D721Med (cell line): ENCODE results near the gene ANKH.

Source experiments
- DNase-seq: peaks from one replicate; pipeline ENCODE4 v3.0.0; 2011; ENCODE audit warnings: low spot score; ENCODE audit not compliant: insufficient read length
- FAIRE-seq: peaks from 2 replicates; lab custom pipeline; 2011; peaks lifted over from hg19 to GRCh38; lab: Jason Lieb, UNC
- CTCF ChIP-seq: IDR thresholded peaks from 2 replicates; pipeline ENCODE4 v1.5.1; 2012; ENCODE audit warnings: mild to moderate bottlenecking, control low read depth; ENCODE audit not compliant: insufficient read depth; ENCODE audit errors: missing control alignments

ANKH gene

GRCh38 chr5:14777187-14777586, 94.4 kb downstream of the ANKH start:
- TF ChIP-seq CTCF = no peak
- FAIRE-seq (no peak), DNase-seq (no peak)

GRCh38 chr5:14776602-14777001, 95.0 kb downstream of the ANKH start:
- DNase-seq = no peak
- TF ChIP-seq CTCF = no peak
- no peak for FAIRE-seq

GRCh38 chr5:14775857-14776256, 95.7 kb downstream of the ANKH start:
- no peak for FAIRE-seq
- TF ChIP-seq CTCF = no peak
- DNase-seq = no peak

GRCh38 chr5:14773588-14773987, 98.0 kb downstream of the ANKH start:
- no peak for TF ChIP-seq CTCF
- DNase-seq (no peak), FAIRE-seq (no peak)

GRCh38 chr5:14771972-14772371, 99.6 kb downstream of the ANKH start:
- TF ChIP-seq CTCF = no peak
- DNase-seq (no peak), FAIRE-seq (no peak)

- no peak for TF ChIP-seq CTCF
- DNase-seq = no peak
- FAIRE-seq = no peak
Observed at GRCh38 chr5:14771189-14771588, 100.4 kb downstream of the ANKH start.

GRCh38 chr5:14768508-14769365, 102.8 kb downstream of the ANKH start:
- TF ChIP-seq CTCF = no peak
- FAIRE-seq = peak; percentile 94
- no peak for DNase-seq
